GM12878 (cell line): ENCODE results near the gene TNIP1. TPM values are rescaled to one million over a fixed set of nuclear protein-coding genes. Genes with fewer than 3 reads are reported as not detected.

Experiments used
- ATF7 ChIP-seq: fragments of 450-650 bp; IDR thresholded peaks from 2 replicates; pipeline ENCODE4 v1.6.1; 2016; ENCODE audit warnings: low read depth, mild to moderate bottlenecking
- CREB1 ChIP-seq: IDR thresholded peaks from 2 replicates; pipeline ENCODE4 v1.6.1; 2012; ENCODE audit warnings: low read depth, mild to moderate bottlenecking, inconsistent platforms
- ESRRA ChIP-seq: IDR thresholded peaks from 2 replicates; pipeline ENCODE4 v1.6.1; 2012; ENCODE audit warnings: mild to moderate bottlenecking, low read length, improper control_type of control experiment
- GABPA ChIP-seq: IDR thresholded peaks from 2 replicates; pipeline ENCODE4 v1.6.1; 2014; ENCODE audit warnings: antibody characterized with exemption, low read depth, mild to moderate bottlenecking, inconsistent platforms
- IRF4 ChIP-seq: IDR thresholded peaks from 2 replicates; pipeline ENCODE4 v1.6.1; 2011; ENCODE audit warnings: low read depth, low read length
- JUNB ChIP-seq: IDR thresholded peaks from 2 replicates; pipeline ENCODE4 v1.6.1; 2016; ENCODE audit warnings: antibody characterized with exemption, mild to moderate bottlenecking
- MEF2A ChIP-seq: IDR thresholded peaks from 2 replicates; pipeline ENCODE4 v1.6.1; 2011; ENCODE audit warnings: low read depth, mild to moderate bottlenecking, low read length, moderate library complexity; ENCODE audit not compliant: insufficient read depth
- NFIC ChIP-seq: IDR thresholded peaks from 2 replicates; pipeline ENCODE4 v1.6.1; 2012; ENCODE audit warnings: low read depth, mild to moderate bottlenecking, inconsistent platforms, low read length, moderate library complexity
- NR2C2 ChIP-seq: IDR thresholded peaks from 2 replicates; pipeline ENCODE4 v1.6.1; 2011; ENCODE audit warnings: borderline replicate concordance, low read depth; ENCODE audit not compliant: control insufficient read depth, insufficient read length
- NR2F1 ChIP-seq: fragments of 450-650 bp; conservative IDR thresholded peaks from 2 replicates; pipeline ENCODE4 v1.6.1; 2017; ENCODE audit warnings: mild to moderate bottlenecking
- POLR2AphosphoS2 ChIP-seq: IDR thresholded peaks from 2 replicates; pipeline ENCODE4 v1.6.1; 2011; ENCODE audit warnings: low read depth, mild to moderate bottlenecking, low read length, improper control_type of control experiment, moderate library complexity
- RELA ChIP-seq: fragments of 450-650 bp; IDR thresholded peaks from 2 replicates; pipeline ENCODE4 v1.8.0; 2014; ENCODE audit warnings: borderline replicate concordance; ENCODE audit not compliant: partially characterized antibody
- SREBF1 ChIP-seq: IDR thresholded peaks from 2 replicates; pipeline ENCODE4 v1.6.1; 2012; ENCODE audit warnings: mild to moderate bottlenecking, low read length
- SRF ChIP-seq, 2 experiments: IDR thresholded peaks; 2 replicates each; pipeline ENCODE4 v1.6.1; 2011; ENCODE audit warnings: low read depth in 2 of 2, low read length in 2 of 2, mild to moderate bottlenecking in 1 of 2, moderate library complexity in 1 of 2
- SUPT20H ChIP-seq: IDR thresholded peaks from 2 replicates; pipeline ENCODE4 v1.6.1; 2011; ENCODE audit warnings: low read depth, mild to moderate bottlenecking, low read length, moderate library complexity, borderline replicate concordance; ENCODE audit not compliant: control insufficient read depth
- ZNF217 ChIP-seq: fragments of 450-650 bp; IDR thresholded peaks from 2 replicates; pipeline ENCODE4 v1.6.1; 2017; ENCODE audit warnings: antibody characterized with exemption, mild to moderate bottlenecking
- ZNF687 ChIP-seq: fragments of 450-650 bp; IDR thresholded peaks from 2 replicates; pipeline ENCODE4 v1.6.1; 2017; ENCODE audit warnings: mild to moderate bottlenecking, moderate library complexity
- polyA plus RNA-seq, 11 experiments: library from polyadenylated mRNA; depleted of rRNA in 4 of 11; unstranded in 6 of 11; stranded (reverse) in 5 of 11; fragments of >200 nt; fragmentation: Nextera tagmentation in 4 of 11; fragmentation: Illumina TruSeq in 1 of 11; extraction: Ambion mirVana in 4 of 11; extraction: Trizol in 1 of 11; gene quantifications; 1 replicate in 1 of 11; 2 replicates in 10 of 11; pipeline versions ENCODE4 v1.2.1 to v1.2.3, GENCODE V29; 2011 to 2016; ENCODE audit warnings: inconsistent platforms in 2 of 11, missing spikeins in 2 of 11, low read depth in 1 of 11
- total RNA-seq, 4 experiments: library from RNA; depleted of rRNA in 3 of 4; stranded (reverse); fragments of >200 nt in 3 of 4; fragmentation: Illumina TruSeq in 1 of 4; extraction: Trizol in 1 of 4; gene quantifications; 2 replicates each; pipeline versions ENCODE4 v1.2.1 to v1.2.3, GENCODE V29; 2013 to 2021
- TF ChIP-seq, protein P1 (sequence below): fragments of 450-650 bp; formaldehyde crosslinking; IDR thresholded peaks from 2 replicates; pipeline ENCODE4 v1.4.0; 2020; ENCODE audit warnings: mild to moderate bottlenecking, moderate library complexity
- TF ChIP-seq, protein P2 (sequence below): fragments of 450-650 bp; IDR thresholded peaks from 2 replicates; pipeline ENCODE4 v1.6.1; 2018; ENCODE audit warnings: mild to moderate bottlenecking, low read depth, moderate library complexity; ENCODE audit not compliant: partially characterized antibody

TNIP1 gene
- total and polyA plus RNA-seq, 10 of the 15 experiments (the other 5 are each of a cell fraction or from before 2014, with no cell fraction given), result 4.4 to 279 (median 150) TPM

DNA sequence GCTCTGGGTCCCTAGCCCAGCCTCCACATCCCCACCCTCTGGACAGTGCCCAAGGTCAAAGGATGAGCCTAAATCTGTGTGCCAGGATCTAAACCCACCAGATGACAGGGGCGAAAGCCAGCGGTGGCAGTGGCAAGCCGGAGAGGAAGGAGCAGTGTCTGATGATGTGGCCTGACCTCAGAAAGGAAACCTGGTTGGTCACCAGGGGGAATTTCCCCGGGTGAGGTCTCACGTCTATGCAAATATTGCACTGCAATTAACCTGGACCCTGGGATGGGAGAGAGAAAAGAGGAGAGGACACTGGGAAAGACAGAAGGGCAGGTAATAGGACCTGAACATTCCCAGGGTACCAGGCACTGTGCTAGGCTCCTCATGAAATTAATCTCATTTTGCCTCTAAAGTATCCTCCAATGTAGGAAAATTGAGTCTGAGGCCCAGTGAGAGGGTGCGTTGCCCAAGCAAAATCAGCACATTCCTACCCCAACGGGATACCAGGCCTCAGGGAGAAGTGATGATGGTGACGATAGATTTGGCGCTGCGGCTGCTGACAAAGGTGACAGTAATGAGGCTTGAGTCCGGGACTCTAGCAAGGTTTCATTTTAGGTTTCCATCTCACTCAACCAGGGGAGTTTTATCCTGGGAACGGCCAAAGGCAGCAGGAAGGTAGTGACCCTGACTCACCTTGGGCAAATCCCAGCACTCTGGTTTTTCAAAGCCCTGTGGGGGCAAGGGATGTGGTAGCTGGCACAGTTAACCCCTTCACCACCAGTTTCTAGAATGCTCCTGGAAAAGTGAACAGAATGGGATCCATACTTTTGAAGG is 13.4 kb upstream of the TNIP1 start (continued):
- TF ChIP-seq, protein P1, sequence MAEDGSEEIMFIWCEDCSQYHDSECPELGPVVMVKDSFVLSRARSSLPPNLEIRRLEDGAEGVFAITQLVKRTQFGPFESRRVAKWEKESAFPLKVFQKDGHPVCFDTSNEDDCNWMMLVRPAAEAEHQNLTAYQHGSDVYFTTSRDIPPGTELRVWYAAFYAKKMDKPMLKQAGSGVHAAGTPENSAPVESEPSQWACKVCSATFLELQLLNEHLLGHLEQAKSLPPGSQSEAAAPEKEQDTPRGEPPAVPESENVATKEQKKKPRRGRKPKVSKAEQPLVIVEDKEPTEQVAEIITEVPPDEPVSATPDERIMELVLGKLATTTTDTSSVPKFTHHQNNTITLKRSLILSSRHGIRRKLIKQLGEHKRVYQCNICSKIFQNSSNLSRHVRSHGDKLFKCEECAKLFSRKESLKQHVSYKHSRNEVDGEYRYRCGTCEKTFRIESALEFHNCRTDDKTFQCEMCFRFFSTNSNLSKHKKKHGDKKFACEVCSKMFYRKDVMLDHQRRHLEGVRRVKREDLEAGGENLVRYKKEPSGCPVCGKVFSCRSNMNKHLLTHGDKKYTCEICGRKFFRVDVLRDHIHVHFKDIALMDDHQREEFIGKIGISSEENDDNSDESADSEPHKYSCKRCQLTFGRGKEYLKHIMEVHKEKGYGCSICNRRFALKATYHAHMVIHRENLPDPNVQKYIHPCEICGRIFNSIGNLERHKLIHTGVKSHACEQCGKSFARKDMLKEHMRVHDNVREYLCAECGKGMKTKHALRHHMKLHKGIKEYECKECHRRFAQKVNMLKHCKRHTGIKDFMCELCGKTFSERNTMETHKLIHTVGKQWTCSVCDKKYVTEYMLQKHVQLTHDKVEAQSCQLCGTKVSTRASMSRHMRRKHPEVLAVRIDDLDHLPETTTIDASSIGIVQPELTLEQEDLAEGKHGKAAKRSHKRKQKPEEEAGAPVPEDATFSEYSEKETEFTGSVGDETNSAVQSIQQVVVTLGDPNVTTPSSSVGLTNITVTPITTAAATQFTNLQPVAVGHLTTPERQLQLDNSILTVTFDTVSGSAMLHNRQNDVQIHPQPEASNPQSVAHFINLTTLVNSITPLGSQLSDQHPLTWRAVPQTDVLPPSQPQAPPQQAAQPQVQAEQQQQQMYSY, result no peak
- no peak for TF ChIP-seq SUPT20H
- TF ChIP-seq ATF7, result peak; percentile 74
- TF ChIP-seq NR2F1, result peak; percentile 73
- no peak for TF ChIP-seq NR2C2
- TF ChIP-seq, protein P2, sequence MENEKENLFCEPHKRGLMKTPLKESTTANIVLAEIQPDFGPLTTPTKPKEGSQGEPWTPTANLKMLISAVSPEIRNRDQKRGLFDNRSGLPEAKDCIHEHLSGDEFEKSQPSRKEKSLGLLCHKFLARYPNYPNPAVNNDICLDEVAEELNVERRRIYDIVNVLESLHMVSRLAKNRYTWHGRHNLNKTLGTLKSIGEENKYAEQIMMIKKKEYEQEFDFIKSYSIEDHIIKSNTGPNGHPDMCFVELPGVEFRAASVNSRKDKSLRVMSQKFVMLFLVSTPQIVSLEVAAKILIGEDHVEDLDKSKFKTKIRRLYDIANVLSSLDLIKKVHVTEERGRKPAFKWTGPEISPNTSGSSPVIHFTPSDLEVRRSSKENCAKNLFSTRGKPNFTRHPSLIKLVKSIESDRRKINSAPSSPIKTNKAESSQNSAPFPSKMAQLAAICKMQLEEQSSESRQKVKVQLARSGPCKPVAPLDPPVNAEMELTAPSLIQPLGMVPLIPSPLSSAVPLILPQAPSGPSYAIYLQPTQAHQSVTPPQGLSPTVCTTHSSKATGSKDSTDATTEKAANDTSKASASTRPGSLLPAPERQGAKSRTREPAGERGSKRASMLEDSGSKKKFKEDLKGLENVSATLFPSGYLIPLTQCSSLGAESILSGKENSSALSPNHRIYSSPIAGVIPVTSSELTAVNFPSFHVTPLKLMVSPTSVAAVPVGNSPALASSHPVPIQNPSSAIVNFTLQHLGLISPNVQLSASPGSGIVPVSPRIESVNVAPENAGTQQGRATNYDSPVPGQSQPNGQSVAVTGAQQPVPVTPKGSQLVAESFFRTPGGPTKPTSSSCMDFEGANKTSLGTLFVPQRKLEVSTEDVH, result no peak
- TF ChIP-seq ESRRA, result peak; percentile 62; the same call in 1 of the 2 replicates
- TF ChIP-seq NFIC, result peak; percentile 79
- peak; percentile 56; the same call in 1 of the 2 replicates for TF ChIP-seq MEF2A
- peak; percentile 44; the same call in 1 of the 2 replicates for TF ChIP-seq SREBF1
- TF ChIP-seq RELA, result peak; percentile 86
- 0 out of 2 replicates have a peak, but pooled peaks have one; percentile 44 for TF ChIP-seq IRF4
- TF ChIP-seq SRF (IDR thresholded peaks at IDR 0.05; ENCODE audit: low read depth in 2 of 2, low read length in 2 of 2), result no peak
- peak; percentile 14; the same call in 1 of the 2 replicates for TF ChIP-seq JUNB
- no peak for TF ChIP-seq GABPA
- 0 out of 2 replicates have a peak, but pooled peaks have one; percentile 40 for TF ChIP-seq ZNF217
- TF ChIP-seq CREB1, result peak; percentile 82
- TF ChIP-seq ZNF687, result peak; percentile 69
- TF ChIP-seq POLR2AphosphoS2, result peak; percentile 71
